HG03439 (cell line): ENCODE data around the gene KCTD19.
"Not testable (repeated sequence)": the region's sequence is repeated elsewhere in the genome, so short reads cannot be mapped to it uniquely, and the experiment has no call there.

Source experiments
- ATAC-seq: cut with Tn5 transposase; IDR thresholded peaks from one replicate; pipeline ENCODE4 v1.9.1; 2021; ENCODE audit warnings: mild to moderate bottlenecking, moderate library complexity; ENCODE audit not compliant: unreplicated experiment

KCTD19 gene

GRCh38 chr16:67326472-67327309, at the start of gene KCTD19, which contains the start of gene LRRC36:
TSS of gene KCTD19 (minus strand) at chr16:67326741. CDS start at chr16:67326707, 34 bp downstream.
TSS of gene LRRC36 (plus strand) at chr16:67326815. CDS start at chr16:67326863, 48 bp downstream.
- ATAC-seq, result no peak

- not testable (repeated sequence) for ATAC-seq
Measured at GRCh38 chr16:67376012-67376411, 49.5 kb upstream of the KCTD19 start.

- no peak for ATAC-seq
Measured at GRCh38 chr16:67372664-67373063, 46.1 kb upstream of the KCTD19 start.

GRCh38 chr16:67370661-67371060, 44.1 kb upstream of the KCTD19 start:
- ATAC-seq, result no peak

- no peak for ATAC-seq
Measured at GRCh38 chr16:67364600-67365235, 38.2 kb upstream of the KCTD19 start.

DNA sequence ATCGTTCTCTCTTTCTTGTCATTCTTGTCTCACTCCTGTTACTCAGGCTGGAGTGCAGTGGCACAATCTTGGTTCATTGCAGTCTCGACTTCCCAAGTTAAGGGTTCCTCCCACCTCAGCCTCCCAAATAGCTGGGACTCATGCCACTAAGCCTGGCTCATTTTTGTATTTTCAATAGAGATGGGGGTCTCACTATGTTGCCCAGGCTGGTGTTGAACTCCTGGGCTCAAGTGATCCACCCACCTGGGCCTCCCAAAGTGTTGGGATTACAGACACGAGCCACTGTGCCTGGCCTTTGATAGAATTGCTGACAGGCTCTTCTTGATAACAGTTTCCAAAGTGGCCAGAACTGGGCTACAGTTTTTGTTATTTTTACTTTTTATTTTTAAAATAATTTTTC, 34.5 kb upstream of the KCTD19 start:
- no peak for ATAC-seq

- ATAC-seq, result not testable (repeated sequence)
Measured at GRCh38 chr16:67359540-67360269, 33.2 kb upstream of the KCTD19 start.

- no peak for ATAC-seq
Measured at GRCh38 chr16:67357561-67357960, 31.0 kb upstream of the KCTD19 start.

DNA sequence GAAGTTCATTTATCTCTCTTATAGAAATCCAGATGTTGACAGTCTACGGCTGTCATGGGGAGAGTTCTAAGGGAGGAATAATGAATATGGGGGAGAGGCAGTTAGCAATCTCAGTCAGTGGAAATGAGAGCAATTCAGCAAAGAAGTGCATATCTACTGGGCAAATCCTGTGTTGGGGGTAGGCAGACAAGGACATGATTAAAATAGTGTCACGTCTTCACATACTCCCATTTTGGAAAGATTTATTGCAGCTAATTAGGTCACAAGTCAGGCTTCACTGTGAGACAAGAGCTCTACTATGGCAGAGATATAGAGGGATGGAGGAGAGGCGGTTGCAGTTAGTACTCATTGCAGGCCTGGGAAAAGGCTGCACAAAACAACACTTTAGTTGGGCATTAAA, 29.9 kb upstream of the KCTD19 start:
- ATAC-seq, result no peak

DNA sequence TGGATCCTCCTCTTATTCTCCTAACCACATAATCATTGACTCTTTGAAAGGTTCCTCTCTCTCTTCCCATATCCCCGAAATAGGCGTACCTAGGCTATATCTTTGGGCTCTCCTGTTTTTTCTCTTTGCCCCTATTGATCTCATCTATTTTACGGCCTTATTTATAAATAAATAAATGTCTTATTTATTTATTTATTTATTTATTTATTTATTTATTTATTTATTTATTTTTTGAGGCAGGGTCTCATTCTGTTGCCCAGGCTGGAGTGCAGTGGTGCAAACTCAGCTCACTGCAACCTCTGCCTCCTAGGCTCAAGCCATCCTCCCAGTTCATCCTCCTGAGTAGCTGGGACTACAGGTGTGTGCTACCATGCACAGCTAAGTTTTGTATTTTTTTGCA, 25.9 kb upstream of the KCTD19 start:
- ATAC-seq, result not testable (repeated sequence)

DNA sequence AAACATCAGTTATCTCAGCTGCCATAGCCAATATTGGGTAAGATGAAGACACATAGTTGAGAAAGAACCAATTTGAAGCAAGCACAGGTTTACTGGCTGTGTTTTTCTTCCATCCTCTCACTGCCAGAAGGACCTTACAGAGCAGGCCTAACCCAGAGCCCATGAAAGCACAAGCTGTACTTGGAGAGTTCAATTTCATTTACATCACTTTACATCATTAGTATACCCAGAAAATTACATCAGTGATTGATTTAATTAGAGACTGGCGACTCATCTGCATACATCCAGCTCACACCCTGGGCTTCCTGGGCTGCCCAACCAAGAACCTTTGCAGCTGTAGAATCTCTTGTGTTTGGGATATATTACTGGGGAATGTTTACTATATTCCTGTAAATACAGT, 23.8 kb upstream of the KCTD19 start:
- no peak for ATAC-seq

GRCh38 chr16:67349172-67349571, 22.6 kb upstream of the KCTD19 start:
- ATAC-seq, result no peak

- ATAC-seq, result no peak
Measured at GRCh38 chr16:67346341-67346740, 19.8 kb upstream of the KCTD19 start.

- ATAC-seq, result no peak
Measured at GRCh38 chr16:67345401-67345800, 18.9 kb upstream of the KCTD19 start.

DNA sequence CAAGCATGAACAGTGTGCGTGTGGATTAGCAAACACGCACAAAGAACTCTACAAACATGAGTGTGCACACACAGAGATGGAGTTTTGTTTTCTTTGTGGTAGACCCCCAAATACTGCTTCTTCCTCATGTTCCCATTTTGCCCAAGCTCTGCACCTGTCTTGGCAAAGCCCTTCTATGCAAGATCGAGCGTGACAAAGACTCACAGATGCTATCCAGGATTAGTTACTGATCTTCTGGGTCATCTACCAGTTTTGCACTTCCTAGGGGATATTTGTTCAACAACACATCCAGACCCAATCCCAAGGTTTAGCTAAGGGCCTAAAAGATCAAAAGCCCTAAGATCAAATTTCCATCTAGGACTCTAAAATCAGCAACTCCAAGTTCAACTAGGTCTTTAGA, 16.1 kb upstream of the KCTD19 start:
- ATAC-seq, result no peak

DNA sequence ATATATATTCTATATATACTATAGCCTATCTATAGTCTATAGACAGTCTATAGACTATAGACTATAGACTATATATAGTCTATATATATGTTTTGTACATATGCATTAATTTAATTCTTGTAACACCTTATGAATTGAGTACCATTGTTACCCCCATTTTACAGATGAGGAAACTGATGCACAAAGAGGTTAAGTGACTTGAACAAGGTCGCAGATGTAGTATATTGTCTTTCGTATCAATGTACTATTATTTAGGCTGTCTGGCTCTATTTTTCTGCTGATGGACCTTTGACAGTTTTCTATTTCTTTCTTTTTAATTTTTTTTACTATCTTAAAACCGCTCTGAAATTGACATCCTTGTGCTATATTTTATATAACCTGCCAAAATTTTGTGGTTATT, 14.7 kb upstream of the KCTD19 start:
- no peak for ATAC-seq

DNA sequence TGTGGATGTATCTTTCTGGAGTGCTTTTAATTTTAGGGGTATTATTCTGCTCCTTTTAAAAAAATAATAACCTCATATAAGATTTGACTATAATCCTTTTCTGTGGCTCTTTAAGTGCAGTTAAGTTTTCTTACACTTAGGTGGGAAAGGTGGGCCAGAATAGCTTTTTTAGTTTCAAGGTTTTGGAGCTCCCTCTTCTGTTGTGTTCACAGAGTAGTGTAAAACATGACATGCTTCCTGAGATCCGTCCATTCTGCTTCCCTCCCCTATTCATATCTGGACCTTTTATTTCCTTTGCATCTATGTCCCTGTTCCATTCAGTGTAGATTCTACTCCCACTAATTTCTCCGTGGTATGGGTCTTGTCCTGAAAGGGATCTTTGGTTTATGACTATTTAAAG, 12.9 kb upstream of the KCTD19 start:
- ATAC-seq, result no peak

GRCh38 chr16:67336648-67337047, 10.1 kb upstream of the KCTD19 start:
- no peak for ATAC-seq

DNA sequence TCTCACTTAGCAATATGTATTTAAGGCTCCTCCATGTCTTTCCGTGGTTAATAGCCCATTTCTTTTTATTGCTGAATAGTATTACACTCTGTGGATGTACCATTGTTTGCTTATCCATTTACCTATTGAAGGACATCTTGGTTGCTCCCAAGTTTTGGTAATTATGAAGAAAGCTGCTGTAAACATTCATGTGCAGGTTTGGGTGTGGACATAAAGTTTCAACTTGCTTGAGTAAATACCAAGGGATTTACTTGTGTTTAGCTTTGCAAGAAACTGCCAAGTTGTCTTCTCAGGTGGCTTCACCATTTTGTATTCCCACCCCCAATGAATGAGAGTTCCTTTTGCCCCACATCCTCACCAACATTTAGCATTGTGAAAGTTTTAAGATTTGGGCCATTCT, 9.6 kb upstream of the KCTD19 start:
- no peak for ATAC-seq

DNA sequence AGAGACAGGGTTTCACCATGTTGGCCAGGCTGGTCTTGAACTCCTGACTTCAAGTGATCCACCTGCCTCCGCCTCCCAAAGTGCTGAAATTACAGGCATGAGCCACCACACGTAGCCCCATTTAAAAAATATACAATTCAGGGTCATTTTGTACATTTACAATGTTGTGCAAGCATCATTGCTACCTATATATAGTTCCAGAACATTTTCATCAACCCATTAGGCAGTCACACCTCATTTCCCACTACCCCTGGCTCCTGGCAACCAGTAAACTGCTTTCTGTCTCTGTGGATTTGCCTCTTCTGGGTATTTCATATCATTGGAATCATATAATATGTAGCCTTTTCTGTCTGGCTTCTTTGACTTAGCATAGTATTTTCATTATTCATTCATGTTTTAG, 6.8 kb upstream of the KCTD19 start:
- ATAC-seq, result no peak

DNA sequence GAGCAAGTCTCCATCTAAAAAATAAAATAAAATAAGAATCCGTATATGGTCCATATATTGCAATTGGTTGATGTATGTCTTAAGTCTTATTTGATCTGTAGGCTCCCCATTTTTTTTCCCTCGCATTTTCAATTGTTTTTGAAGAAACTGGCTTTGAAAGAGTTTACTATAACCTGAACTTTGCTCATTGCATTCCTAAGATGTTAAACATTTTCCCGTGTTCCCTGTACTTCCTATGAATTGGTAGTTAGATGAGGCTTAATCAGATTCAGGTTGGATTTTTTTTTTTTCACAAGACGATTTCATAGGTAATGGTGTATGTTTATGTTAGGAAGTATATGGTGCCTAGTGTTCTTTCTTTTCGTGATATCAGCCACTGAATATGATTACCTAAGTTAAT, 3.4 kb upstream of the KCTD19 start:
- no peak for ATAC-seq

- no peak for ATAC-seq
Measured at GRCh38 chr16:67327743-67328142, 1.2 kb upstream of the KCTD19 start.
